ENCODE data around the gene ST6GALNAC6. TPM values are rescaled to one million over a fixed set of nuclear protein-coding genes. Genes with fewer than 3 reads are reported as not detected.

Gene ST6GALNAC6
- total RNA-seq, 1 donor: 47.9 TPM

DNA sequence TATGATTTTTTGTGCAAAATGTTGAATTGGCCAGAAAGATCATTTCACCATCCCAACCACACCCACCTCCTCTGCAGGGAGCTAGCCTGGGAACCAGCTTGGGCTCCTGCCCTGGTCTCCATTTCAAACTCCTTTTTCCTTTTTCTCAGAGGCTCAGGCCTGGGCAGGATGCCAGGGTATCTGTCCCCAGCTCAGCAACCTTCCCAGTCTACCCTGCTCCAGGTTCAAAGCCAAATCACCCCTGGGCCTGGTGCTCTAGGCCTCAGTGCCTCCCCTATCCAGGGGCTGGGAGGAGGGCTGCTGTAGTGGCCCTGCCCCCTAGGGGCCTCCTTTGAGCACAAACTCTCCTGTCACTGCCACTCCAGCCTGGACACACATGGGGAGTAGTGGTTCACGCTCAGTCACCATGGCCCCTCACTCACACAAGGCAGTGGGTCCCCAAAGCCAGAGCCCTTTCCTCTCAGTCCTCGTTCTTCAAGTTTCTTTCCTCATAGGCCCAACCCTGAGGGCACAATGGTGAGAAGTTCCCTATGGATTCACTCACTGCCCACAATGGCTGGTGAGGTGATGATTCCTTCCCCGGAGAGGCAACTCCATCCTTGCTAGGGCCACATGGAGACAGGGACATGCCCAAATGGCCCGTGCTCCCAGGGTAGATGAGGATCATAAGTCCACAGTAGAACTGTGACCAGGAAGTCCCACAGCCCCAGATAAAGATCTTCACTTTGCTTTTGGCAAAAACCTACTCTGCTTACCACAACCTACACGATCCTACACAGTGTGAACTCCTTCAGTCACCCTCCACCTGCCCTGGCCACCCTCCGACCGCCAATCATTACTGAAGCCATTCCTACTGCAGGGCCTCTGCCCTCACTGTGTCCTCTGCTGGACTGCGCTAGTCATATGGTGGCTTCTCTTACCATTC lies 19.0 kb upstream of the ST6GALNAC6 start:
- DNase-seq (ENCODE audit: low read depth in 2 of 3, low spot score in 2 of 3): peak in 1 of 3 donors; percentile 39

DNA sequence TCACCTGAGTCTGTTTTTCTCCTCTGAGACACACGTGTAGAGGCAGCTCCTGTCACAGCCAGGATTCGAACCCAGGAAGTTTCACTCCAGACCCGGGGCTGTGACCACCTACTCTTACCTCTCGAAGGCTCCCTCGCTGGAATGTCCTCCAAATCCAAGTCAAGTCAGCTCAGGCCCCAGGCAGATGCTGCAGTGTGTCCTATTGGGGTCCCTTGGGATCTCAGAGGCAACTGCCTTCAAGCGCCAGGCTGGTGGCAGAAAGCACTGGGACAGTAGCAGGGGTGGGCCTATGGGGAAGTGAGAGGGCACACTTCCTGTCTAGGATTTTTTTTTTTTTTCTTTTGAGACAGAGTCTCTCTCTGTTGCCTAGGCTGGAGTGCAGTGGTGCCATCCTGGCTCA lies 18.2 kb upstream of the ST6GALNAC6 start:
- no peak for DNase-seq (ENCODE audit: low read depth in 2 of 3, low spot score in 2 of 3)

DNA sequence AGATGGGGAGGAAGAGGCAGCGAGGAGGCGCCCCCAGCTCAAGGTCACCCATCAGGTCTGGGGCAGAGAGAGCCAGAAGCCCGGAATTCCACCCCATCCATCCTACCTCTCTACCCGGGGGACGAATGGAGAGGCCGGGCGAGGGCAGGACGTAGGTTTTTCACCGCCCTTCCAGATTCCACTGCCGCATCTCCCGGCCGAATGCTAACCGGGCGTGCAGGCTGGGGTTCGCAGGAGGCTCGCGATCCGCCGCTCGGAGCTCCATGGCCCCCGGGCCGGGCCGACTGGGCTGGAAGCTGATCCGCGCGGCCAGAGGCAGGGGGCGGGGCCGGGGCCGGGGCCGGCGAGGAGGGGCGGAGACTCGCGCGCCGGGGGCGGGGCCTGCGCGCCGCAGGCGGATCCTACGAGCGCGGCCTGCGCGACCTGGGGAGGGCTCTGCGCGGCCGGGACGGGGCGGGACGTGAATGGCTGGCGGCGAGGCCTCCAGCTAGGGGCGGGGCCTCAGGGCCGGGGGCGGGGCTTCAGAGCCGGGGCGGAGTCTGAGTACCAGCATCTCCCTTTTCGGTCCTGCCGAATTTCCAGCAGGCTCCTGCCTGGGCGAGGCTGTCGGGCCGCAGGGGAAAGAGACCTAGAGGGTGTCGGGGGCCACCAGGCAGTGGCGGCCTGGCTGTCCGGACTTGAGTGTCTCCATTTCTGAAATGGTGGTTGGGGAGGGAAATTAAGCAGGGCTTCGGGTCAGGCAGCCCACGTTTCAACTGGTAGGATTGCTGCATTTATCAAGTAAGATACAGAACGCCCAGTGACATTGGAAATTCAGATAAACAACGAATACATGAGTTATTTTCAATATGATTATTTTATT lies 17.5 kb upstream of the ST6GALNAC6 start, which contains the start of gene ST6GALNAC4:
ST6GALNAC4 (minus strand) TSS at position 322 of the 862 bp plus-strand sequence. CDS start 622 bp downstream, outside the sequence.
- peak; percentile 88 to 91 (median 90) for DNase-seq (ENCODE audit: low read depth in 2 of 3, low spot score in 2 of 3)

DNA sequence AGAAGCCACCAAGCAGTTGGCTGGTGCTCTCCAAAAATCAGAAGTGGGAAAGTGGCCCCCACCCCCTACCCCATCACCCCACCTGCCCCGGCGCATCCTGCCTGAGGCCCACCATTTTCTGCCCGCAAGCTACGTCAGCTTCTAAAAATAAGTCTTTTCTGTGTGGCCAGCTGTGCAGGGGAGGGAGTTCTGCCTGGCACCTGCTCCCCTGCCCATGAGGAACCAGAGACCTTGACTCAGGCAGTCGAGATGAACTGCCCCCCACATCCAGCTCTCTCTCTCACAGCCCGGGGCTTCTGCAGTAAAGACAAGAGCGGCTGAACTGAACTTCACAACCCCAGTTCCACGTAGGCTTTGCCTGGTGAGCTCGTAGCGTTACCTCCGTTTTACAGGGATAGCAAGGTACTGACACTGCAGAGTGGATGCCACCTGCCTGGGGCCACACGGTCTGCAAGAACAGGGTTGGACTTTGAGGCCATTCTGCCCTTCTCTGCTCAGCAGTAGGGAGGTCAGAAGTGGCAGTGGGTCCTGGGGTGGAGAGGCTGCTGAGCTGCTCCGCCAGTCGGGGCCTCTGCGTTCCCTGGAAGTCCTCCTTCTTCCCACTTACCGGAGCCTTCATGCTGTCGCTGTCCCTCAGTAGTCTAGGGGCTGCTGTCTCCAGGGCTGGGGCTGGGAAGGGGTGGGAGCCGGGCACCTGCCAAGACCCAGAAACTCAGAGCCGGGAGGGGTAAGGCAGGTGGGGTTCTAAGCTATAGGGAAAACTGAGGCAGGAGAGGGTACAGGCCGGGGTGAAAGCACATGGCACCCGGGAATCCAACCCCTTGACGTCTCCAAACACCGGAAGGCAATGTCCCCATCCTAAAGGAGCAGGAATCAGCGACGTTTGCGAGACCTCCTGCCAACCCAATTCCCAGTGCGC lies 16.7 kb upstream of the ST6GALNAC6 start:
- peak in 2 of 3 donors; percentile 83 to 95 for DNase-seq (ENCODE audit: low read depth in 2 of 3, low spot score in 2 of 3)

DNA sequence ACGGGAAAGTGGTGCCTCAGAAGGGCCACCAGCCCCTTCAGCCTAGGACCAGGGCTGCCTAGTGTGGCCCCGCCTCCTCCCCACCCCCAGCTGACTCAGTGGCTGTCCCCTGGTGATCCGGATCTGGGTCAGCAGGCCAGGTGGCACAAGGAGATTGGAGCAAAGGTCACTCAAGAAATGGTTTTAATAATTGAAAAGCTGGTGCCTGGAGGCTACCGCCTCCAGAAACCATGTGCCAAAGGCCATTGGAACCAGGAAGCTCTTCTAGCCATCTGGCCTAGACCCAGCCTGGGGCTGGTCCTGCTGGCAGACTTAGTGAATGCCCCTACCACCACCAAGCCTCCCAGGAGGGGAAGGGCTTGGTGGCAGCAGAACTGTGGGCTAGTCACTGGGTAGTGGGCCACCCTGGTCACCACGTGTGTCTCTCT lies 15.9 kb upstream of the ST6GALNAC6 start:
- DNase-seq (ENCODE audit: low read depth in 2 of 3, low spot score in 2 of 3): no peak

DNA sequence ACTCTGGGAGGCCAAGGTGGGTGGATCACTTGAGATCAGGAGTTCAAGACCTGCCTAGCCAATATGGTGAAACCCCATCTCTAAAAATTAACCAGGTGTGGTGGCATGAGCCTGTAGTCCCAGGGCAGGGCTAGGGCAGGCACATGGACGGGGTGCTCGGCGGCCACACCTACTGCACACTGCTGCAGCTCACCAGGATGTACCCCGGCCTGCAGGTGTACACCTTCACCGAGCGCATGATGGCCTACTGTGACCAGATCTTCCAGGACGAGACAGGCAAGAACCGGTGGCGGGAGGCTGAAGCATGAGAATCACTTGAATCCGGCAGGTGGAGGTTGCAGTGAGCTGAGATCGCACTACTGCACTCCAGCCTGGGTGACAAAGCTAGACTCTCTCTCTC lies 14.3 kb upstream of the ST6GALNAC6 start:
- DNase-seq (ENCODE audit: low read depth in 2 of 3, low spot score in 2 of 3): no peak

DNA sequence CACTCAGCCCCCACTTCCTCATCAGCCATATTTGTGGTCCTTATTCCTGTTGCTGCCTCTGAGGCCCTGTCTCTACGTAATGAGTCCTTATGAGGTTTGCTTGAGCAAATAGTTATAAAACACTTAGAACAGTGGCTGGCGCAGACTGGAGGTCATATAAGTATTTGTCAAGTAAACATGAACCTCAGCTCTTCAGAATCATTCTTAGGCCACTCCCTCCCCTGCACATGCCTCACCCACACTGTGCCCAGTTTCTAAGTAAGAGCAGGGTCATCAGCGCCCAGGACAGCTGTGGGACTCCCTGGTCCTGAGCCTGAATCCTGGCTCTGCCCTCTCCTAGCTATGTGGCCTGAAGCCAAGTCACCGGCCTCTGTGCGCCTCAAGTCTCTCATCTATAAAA lies 13.5 kb upstream of the ST6GALNAC6 start:
- DNase-seq (ENCODE audit: low read depth in 2 of 3, low spot score in 2 of 3): no peak

DNA sequence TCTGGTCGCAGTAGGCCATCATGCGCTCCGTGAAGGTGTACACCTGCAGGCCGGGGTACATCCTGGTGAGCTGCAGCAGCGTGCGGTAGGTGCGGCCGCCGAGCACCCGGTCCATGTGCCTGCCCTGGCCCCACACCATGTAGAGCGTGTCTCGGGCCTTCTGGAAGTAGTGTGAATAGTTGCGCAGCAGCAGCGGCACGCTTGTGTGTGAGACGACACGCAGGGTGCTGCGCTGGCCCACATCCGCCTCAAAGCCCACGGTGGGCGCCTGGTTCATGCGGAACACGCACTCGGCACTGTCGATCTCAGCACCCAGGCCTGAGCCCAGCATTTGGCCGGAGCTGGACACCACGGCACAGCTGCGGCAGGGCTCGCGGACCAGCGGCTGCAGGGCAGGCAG lies 12.9 kb upstream of the ST6GALNAC6 start:
- DNase-seq (ENCODE audit: low read depth in 2 of 3, low spot score in 2 of 3): no peak

DNA sequence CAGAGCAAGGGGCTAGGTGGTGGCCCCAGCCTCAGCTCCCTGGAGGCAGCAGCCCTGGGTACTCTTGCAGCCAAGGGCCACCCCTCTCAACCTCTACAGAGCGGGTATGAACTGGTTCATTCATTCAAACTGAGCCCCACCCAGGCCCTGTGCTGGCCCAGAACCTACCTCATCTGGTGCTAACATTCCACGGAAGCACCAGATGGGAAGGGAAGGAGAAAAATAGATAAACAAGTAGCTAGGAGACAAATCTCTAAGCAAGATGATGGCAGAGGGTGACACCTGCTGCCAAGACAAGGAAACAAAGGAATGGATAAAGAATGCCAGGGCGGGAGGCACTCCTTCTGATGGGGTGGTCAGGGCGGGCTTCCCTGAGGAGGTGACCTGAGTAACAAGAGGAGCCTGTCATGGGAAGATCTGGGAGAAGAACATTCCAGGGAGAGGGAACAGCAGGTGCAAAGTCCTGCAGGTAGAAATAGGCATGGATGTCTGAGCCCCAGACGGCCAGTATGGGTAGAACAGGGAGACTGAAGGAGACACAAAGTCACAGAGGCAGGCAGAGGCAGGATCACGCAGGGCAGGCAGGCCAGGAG lies 11.3 kb upstream of the ST6GALNAC6 start:
- peak in 1 of 3 donors; percentile 34 for DNase-seq (ENCODE audit: low read depth in 2 of 3, low spot score in 2 of 3)

DNA sequence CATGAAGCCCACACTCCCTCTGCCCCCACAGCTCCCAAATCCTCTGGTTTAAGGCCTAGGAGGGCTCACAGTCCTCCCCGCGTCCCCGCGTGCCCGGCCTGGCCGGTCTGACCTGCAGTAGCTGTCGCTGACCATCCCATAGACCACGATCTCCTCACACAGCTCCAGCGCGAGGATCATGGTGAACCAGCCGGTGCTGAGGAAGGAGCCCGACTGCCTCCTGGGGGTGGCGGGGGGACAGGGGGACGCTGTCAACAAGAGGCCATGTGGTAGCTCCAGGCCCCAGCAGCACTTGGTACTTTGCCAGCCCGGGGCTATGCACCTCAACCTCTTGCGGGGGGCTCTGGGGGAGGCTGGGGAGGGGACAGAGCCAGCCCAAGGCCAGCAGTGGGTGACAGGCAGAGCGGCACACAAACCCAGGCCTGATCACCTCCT lies 10.5 kb upstream of the ST6GALNAC6 start:
- no peak for DNase-seq (ENCODE audit: low read depth in 2 of 3, low spot score in 2 of 3)

DNA sequence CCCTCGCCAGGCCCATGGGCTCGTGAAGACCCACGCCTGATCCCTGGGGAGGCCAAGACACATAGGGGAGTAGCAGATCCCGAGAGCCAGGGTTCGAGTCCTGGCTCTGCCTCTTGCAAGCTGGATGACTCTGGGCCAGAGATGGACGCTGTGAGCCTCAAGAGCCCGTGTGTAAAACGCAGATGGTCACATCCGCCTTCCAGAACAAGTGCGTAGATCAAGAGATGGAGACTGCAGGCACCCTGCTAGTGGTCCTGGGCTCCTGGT lies 9.2 kb upstream of the ST6GALNAC6 start:
- DNase-seq (ENCODE audit: low read depth in 2 of 3, low spot score in 2 of 3): no peak

DNA sequence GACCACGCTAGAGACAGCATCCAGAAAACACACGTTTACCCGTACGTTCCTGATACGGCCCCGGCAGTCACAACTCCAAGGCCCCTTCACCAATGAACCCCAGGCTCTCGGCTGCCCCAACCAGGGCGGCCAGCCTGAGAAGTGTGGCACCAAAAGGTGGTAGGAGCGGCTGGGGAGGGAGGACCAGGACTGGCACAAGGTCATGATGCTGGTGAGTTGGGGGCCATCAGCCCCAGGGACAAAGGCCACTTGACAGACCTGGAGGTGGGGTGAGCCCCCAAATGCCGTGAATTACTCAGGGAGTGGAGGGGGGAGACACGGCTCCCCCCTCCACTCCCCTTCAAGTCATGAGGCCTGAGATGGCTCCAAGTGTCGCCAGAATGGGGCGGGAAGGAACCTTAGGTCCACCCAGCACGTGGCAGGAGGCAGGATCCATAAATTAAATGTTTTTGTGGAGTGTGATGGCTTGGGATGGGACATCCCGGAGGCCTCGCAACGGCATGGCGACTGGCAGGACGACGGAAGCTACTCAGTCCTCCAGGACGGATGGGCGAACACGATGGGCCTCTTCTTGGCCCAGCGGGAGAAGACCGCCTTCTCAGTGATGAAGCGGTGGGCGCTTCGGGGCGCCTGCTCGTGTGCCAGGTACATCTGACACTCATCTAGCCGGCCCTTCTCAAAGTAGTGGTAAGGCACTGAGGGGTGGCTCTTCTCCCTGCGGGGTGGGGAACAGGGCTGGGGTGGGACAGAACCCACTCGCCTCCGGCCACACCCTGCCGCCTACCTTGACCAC lies 8.7 kb upstream of the ST6GALNAC6 start:
- no peak for DNase-seq (ENCODE audit: low read depth in 2 of 3, low spot score in 2 of 3)

DNA sequence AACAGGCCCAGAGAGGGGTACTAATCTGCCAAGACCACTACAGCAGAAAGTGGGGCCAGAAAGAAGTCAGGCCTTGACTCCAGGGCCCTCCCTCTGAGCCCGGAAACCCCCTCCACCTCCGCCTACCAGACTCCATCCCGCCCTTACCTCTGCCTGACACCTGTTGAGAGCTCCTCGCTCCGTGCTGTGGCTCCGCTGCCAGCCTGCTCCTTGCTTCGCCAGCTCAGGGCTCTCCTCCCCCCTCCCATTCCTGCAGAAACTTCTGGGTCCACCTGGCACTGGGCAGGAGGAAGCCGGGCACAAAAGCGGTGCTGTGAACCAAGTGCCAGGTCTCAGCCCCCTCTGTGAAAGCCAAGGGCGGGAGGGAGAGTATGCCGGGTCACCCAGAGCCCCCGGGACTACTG lies 6.4 kb upstream of the ST6GALNAC6 start:
- no peak for DNase-seq (ENCODE audit: low read depth in 2 of 3, low spot score in 2 of 3)

DNA sequence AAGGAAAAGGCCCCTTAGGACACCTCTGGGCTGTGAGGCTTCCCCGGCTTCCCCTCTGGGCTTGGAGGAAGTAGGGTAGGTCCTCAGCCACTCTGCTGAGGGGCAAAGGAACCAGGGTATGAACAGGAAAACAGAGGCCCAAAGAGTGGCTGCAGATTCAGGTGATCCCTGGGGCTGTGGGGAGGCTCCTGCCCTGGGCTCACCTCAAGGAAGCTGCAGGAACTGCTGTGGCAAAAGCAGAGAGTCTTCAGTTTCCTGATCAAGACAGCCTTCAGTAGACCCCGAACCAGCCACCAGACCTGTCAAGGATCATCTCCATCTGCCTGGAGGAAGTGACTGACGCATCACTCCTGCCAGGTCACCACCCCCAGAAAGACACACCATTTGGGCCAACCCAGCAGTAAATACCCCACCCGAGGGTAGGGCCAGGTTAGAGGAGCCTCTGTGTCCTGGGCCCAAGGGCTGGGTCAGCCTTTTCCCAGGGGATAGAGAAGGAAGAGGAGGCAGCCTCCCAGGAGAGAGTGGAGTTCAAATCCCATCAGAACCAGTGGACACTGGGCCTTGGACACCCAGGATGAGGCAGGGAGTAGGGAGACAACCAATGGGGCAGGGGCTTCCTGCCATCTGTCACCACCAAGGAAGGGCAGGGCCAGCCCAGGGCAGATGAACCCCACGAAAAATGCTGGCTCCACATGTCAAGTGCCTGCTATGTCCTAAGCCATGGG lies 5.8 kb upstream of the ST6GALNAC6 start:
- DNase-seq (ENCODE audit: low read depth in 2 of 3, low spot score in 2 of 3): peak in 1 of 3 donors; percentile 33

DNA sequence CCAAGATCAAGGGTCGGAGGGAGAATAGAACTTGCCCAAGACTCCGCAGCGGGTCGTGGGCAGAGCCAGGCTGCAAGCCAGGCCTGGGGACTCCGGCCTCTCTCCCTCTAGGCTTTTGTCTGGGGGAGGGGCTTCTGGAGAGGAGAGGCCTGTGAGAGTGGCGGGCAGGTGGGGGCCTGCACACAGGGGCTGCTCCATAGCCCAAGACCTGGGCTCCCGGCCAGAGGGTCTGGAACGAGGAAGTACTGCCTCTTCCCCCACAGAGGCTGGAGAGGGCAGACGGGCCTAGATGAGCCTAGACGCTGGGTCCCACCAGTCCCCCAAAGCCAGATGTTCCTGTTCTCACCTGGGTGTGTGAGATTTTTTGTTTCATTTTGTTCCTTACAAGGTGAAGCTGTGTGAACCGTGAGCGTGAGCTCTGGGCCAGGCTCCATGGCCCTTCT lies 5.2 kb upstream of the ST6GALNAC6 start:
- DNase-seq (ENCODE audit: low read depth in 2 of 3, low spot score in 2 of 3): peak in 2 of 3 donors; percentile 44 to 66

DNA sequence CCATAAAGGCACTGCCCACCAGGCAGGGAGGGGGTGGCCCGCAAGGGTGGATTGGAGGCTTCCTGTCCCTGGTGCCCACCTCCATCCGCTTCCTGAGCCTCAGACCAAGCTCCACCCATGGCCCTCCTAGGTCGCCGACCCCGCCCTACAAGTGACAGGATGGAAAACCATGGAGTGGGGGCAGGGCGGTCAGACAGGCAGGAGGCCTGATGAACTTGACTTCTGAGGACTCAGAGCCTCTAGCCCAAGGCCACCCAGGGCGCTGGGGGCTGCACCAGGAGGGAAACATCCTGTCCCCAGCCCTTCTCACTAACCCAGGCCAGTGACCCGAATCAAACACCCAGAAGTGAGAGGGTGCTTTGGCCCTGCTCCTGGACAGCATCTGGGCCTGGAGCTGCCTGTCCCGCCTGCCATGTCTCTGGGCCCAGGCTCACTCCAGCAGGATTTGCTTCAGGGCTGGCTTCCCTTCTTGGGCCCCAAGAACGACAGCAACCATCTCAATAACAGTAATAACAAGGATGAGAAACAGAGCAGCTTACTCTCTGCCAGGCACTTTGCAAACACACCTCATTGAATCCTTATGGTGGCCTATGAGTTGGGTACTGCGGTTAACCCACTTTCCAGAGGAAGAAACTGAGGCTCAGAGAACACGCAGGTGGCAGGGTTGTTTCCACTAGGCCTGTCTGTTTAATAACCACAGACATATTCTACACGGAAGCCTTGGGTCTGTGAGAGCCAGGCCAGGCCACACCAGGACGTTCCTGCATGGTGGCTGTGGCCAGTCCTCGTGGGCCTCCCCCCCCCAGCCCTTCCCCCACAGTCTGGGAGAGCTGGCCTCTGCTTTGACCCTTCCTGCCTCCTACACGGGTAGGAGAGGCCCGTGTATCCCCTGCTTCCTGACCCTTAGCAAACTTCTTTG lies 4.4 kb upstream of the ST6GALNAC6 start:
- DNase-seq (ENCODE audit: low read depth in 2 of 3, low spot score in 2 of 3): peak in 1 of 3 donors; percentile 62

DNA sequence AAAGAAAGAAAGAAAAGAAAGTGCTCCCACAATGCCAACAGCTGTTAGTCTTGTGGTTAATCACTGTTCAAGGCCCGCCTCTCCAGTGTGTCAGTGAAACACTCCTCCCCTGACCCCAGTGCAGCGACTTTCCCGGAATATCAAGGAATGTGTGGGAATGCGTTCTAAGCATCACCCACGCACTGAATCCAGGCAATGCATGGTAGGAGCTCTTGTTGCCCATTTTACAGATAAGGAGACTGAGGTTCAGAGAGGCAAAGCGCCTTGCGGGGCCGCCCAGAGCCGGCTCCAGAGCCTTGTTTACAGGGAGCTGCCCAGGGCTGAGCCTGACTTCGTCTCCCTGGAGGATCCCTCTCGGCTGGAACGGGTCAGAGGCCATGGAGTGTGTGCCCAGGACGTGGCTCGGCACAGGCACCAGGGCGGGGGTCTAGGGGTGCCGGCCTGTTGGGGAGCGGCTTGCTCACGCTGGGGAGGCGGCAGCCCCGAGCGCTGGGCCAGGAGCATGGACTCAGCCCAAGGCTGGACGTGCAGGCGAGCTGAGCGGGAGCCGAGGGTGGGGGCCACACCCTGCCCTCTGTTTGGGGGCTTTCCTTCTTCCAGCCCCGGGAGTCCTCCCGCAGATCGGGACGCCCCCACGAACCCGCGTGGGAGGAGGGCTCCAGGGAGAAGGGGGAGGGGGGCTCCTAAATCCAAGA lies 823 bp downstream of the ST6GALNAC6 start:
- DNase-seq (ENCODE audit: low read depth in 2 of 3, low spot score in 2 of 3): peak in 1 of 3 donors; percentile 39

All from hematopoietic multipotent progenitor cell (in vitro differentiated cells).